GM12801 (cell line): ENCODE results near the gene TPK1.

Experiments
- TF ChIP-seq, protein P1 (sequence below): IDR thresholded peaks from one replicate; pipeline ENCODE4 v1.5.1; 2011; ENCODE audit warnings: control low read depth; ENCODE audit not compliant: insufficient read length; ENCODE audit errors: extremely low read depth

TPK1 gene

GRCh38 chr7:144454256-144455039 is 381.4 kb downstream of the TPK1 start:
- TF ChIP-seq, protein P1, sequence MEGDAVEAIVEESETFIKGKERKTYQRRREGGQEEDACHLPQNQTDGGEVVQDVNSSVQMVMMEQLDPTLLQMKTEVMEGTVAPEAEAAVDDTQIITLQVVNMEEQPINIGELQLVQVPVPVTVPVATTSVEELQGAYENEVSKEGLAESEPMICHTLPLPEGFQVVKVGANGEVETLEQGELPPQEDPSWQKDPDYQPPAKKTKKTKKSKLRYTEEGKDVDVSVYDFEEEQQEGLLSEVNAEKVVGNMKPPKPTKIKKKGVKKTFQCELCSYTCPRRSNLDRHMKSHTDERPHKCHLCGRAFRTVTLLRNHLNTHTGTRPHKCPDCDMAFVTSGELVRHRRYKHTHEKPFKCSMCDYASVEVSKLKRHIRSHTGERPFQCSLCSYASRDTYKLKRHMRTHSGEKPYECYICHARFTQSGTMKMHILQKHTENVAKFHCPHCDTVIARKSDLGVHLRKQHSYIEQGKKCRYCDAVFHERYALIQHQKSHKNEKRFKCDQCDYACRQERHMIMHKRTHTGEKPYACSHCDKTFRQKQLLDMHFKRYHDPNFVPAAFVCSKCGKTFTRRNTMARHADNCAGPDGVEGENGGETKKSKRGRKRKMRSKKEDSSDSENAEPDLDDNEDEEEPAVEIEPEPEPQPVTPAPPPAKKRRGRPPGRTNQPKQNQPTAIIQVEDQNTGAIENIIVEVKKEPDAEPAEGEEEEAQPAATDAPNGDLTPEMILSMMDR: no peak

DNA sequence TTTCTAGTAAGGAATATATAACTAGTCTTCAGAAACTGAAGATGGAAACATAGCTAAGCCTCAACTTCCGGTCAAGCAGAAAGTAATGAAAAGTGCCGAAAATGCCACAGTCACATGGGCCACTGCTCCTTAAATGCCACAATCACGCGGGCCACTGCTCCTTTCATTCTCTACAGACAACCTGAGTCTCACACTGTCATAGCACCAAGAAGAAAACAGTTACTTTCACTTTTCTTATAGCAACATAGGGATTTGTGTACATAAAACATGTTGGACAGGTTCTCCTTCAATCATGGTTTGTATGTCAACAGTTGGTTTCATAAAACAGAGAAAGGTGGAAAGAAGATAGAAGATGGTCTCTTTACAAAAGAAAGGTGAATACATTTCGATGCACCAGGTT is 383.8 kb downstream of the TPK1 start:
- TF ChIP-seq, protein P1: no peak

GRCh38 chr7:144445590-144445989 is 390.3 kb downstream of the TPK1 start:
- TF ChIP-seq, protein P1: no peak

GRCh38 chr7:144439717-144440205 is 396.1 kb downstream of the TPK1 start:
- TF ChIP-seq, protein P1: no peak

DNA sequence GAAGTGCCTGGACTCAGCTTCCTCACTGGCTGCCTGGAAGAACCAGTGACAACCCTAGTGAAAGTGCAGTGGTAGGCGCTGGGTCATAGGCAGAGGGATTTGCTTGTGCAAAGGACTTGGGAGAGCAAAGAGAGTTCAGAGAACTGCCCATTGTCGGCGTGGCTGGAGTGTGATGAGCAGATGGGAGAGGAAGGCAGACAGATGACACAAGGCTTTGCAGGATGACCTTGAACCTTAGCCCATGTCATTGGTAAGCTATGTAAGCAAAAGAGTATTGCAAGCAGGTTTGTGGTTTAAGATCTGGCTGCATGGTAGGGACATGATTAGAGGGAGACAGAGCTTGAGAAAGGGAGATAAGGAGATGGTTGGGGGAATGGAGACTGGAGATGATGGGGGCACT is 397.1 kb downstream of the TPK1 start:
- TF ChIP-seq, protein P1: no peak

GRCh38 chr7:144437370-144438191 is 398.3 kb downstream of the TPK1 start:
- TF ChIP-seq, protein P1: no peak

GRCh38 chr7:144436500-144436899 is 399.4 kb downstream of the TPK1 start:
- TF ChIP-seq, protein P1: no peak
